ENCODE results near the gene FGF14. TPM values are rescaled to one million over a fixed set of nuclear protein-coding genes. Genes with fewer than 3 reads are reported as not detected.

Gene FGF14
- total RNA-seq, 1 experiment from 2014 or later = 0.22 TPM

DNA sequence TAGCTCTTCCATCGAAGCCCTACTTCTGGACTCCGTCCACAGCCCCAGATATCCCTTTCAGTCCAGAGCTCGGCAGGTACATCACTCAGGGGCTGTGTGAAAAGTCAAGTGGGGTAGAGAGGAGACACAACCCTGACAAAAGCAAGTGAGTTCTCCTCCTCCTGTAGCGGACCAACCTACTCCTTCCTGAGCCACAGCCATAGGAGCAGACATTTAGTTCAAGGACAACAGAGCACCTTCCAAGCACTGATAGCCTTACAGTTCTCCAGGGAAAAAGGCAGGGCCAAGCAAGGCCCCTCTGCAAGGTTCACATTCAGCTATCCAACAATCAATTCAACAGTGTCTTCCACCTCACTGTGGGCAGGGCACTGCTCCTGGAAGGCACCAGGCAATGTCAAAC, 89.0 kb downstream of the FGF14 start:
- Histone ChIP-seq H3K27ac (ENCODE audit: insufficient read length, low read depth, low read length) (no peak overlapping the region), H3K14ac (ENCODE audit: insufficient read depth, low read length) (no peak overlapping the region), H3K23ac (ENCODE audit: insufficient read length, low read depth, low read length) (no peak overlapping the region), H3K4ac (ENCODE audit: low read depth, low read length) (no peak overlapping the region), H3K79me1 (ENCODE audit: insufficient read depth, low read depth, low read length, poor library complexity, severe bottlenecking) (no peaks in the 10 kb centered on the region), H2BK12ac (ENCODE audit: insufficient read length, low read depth, low read length) (no peak overlapping the region), H2AFZ (ENCODE audit: low read length) (no peak overlapping the region), H3K79me2 (ENCODE audit: insufficient read depth, low read length) (no peaks in the 10 kb centered on the region), H4K91ac (ENCODE audit: insufficient read length, low read depth, low read length) (no peak overlapping the region), H2BK120ac (ENCODE audit: low read depth, low read length, poor library complexity, severe bottlenecking) (no peak overlapping the region), H2BK5ac (ENCODE audit: insufficient read length, low read length) (no peak overlapping the region), H3K9me3 (ENCODE audit: control insufficient read depth, low read depth, low read length) (no peaks in the 10 kb centered on the region), H2AK5ac (ENCODE audit: insufficient read length, low read length) (no peak overlapping the region), H2BK15ac (ENCODE audit: low read depth, low read length) (no peak overlapping the region), H3K9ac (ENCODE audit: extremely low read depth, insufficient read length, low read length) (no peak overlapping the region), H3K27me3 (ENCODE audit: insufficient read depth, low read length) (no peaks in the 10 kb centered on the region), H3T11ph (ENCODE audit: low read length) (no peak overlapping the region), H2BK20ac (ENCODE audit: low read depth, low read length, poor library complexity, severe bottlenecking) (no peak overlapping the region), H3K4me1 (ENCODE audit: insufficient read depth, low read length) (no peaks in the 10 kb centered on the region), H4K20me1 (ENCODE audit: control insufficient read depth, insufficient read depth, insufficient read length) (no peaks in the 10 kb centered on the region), H3K23me2 (ENCODE audit: insufficient read length, low read depth, low read length, poor library complexity, severe bottlenecking) (no peaks in the 10 kb centered on the region), H3K18ac (ENCODE audit: insufficient read length, low read depth, low read length) (no peak overlapping the region), H4K5ac (ENCODE audit: insufficient read length, low read depth, low read length) (no peak overlapping the region), H4K8ac (replicated peaks; ENCODE audit: insufficient read length, low read depth, low read length) (no peak overlapping the region), H3K56ac (ENCODE audit: insufficient read length, low read depth, low read length) (no peak overlapping the region), H3K4me2 (ENCODE audit: insufficient read depth, insufficient read length, low read length) (no peak overlapping the region)
- no peaks in the 10 kb centered on the region for H3K9me3 Mint-ChIP-seq
- WGBS (ENCODE audit: extremely low coverage, insufficient read length, low lambda C conversion rate) = no CpG with 5 or more reads among the region's 4 CpGs
- no peak for DNase-seq
- no peak overlapping the region for H3K27ac Mint-ChIP-seq
- TF ChIP-seq, protein P1, sequence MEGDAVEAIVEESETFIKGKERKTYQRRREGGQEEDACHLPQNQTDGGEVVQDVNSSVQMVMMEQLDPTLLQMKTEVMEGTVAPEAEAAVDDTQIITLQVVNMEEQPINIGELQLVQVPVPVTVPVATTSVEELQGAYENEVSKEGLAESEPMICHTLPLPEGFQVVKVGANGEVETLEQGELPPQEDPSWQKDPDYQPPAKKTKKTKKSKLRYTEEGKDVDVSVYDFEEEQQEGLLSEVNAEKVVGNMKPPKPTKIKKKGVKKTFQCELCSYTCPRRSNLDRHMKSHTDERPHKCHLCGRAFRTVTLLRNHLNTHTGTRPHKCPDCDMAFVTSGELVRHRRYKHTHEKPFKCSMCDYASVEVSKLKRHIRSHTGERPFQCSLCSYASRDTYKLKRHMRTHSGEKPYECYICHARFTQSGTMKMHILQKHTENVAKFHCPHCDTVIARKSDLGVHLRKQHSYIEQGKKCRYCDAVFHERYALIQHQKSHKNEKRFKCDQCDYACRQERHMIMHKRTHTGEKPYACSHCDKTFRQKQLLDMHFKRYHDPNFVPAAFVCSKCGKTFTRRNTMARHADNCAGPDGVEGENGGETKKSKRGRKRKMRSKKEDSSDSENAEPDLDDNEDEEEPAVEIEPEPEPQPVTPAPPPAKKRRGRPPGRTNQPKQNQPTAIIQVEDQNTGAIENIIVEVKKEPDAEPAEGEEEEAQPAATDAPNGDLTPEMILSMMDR (conservative IDR thresholded peaks at IDR 0.05) = no peak
- H3K4me1 Mint-ChIP-seq = 0 out of 4 replicates have a peak, but pooled peaks cover 0 to 3% of the 10 kb centered on the region in 2 experiments
- no peak overlapping the region for H3K4me3 Mint-ChIP-seq
- no peaks in the 10 kb centered on the region for H3K36me3 Mint-ChIP-seq (ENCODE audit: insufficient read depth in 1 of 3, low read depth in 3 of 3)
- no peaks in the 10 kb centered on the region for H3K27me3 Mint-ChIP-seq (ENCODE audit: low read depth)

Data from H9 (cell line).